Spleen (tissue), 7 donors: Measurements from ENCODE around the gene POU2F3.

Experiments used
- POLR2A ChIP-seq, 3 donors: fragments of 450-650 bp; IDR thresholded peaks; one replicate each; pipeline ENCODE4 v1.5.1; 2017; ENCODE audit warnings: antibody characterized with exemption in 3 of 3, mild to moderate bottlenecking in 1 of 3
- POLR2AphosphoS5 ChIP-seq, 3 donors: sonication (generic); formaldehyde crosslinking; IDR thresholded peaks; one replicate each; pipeline ENCODE4 v1.5.1; 2017; ENCODE audit warnings: antibody characterized with exemption in 3 of 3
- TF ChIP-seq, protein P1 (sequence below), 11 experiments: fragments of 200-600 bp in 7 of 11; fragments of 450-650 bp in 4 of 11; sonication (generic) in 4 of 11; IDR thresholded peaks in 8 of 11; conservative IDR thresholded peaks in 3 of 11; 1 replicate in 7 of 11; 2 replicates in 4 of 11; pipeline versions ENCODE4 v1.4.0 to v1.8.0; 2016 to 2021; ENCODE audit warnings: antibody characterized with exemption in 11 of 11, inconsistent platforms in 4 of 11, mild to moderate bottlenecking in 1 of 11
- donor health status: DM: no; HTN: no; CAD: no; lungs with moderate emphysema.
- donor health status: DM: no; HTN: no; CAD: no.
- donor health status: DM: no; HTN: no; CAD: no.

GRCh38 chr11:120241277-120241676, 1.3 kb downstream of the POU2F3 start:
- TF ChIP-seq POLR2A (IDR thresholded peaks at IDR 0.05) = no peak
- TF ChIP-seq, protein P1, sequence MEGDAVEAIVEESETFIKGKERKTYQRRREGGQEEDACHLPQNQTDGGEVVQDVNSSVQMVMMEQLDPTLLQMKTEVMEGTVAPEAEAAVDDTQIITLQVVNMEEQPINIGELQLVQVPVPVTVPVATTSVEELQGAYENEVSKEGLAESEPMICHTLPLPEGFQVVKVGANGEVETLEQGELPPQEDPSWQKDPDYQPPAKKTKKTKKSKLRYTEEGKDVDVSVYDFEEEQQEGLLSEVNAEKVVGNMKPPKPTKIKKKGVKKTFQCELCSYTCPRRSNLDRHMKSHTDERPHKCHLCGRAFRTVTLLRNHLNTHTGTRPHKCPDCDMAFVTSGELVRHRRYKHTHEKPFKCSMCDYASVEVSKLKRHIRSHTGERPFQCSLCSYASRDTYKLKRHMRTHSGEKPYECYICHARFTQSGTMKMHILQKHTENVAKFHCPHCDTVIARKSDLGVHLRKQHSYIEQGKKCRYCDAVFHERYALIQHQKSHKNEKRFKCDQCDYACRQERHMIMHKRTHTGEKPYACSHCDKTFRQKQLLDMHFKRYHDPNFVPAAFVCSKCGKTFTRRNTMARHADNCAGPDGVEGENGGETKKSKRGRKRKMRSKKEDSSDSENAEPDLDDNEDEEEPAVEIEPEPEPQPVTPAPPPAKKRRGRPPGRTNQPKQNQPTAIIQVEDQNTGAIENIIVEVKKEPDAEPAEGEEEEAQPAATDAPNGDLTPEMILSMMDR (IDR thresholded peaks at IDR 0.05 in 8 of 11, conservative IDR thresholded peaks at IDR 0.05 in 3 of 11) = no peak
- no peak for TF ChIP-seq POLR2AphosphoS5 (IDR thresholded peaks at IDR 0.05)
